Ascending aorta (tissue), 2 donors: ENCODE data around the gene SMIM14. TPM values are rescaled to one million over a fixed set of nuclear protein-coding genes. Genes with fewer than 3 reads are reported as not detected.
A peak's percentile ranks its signal among the peaks of the same experiment; 100 is the strongest.
"Not testable (repeated sequence)": the region's sequence is repeated elsewhere in the genome, so short reads cannot be mapped to it uniquely, and the experiment has no call there.

Source experiments
- DNase-seq, 2 donors: peaks; one replicate each; pipeline ENCODE4 v3.0.0-alpha.2; 2019; ENCODE audit warnings: low spot score in 2 of 2
- H3K27ac ChIP-seq, 2 donors: fragments of 200-600 bp; sonication (generic); one replicate each; pipeline ENCODE4 v1.5.1; 2016 to 2017; ENCODE audit warnings: mild to moderate bottlenecking in 1 of 2
- H3K27me3 ChIP-seq: fragments of 200-600 bp; sonication (generic); one replicate; pipeline ENCODE4 v1.5.1; 2017
- H3K36me3 ChIP-seq, 2 donors: fragments of 200-600 bp; sonication (generic); one replicate each; pipeline ENCODE4 v1.5.1; 2016
- H3K4me1 ChIP-seq, 2 donors: fragments of 200-600 bp; sonication (generic); one replicate each; pipeline ENCODE4 v1.5.1; 2016 to 2017; ENCODE audit warnings: mild to moderate bottlenecking in 1 of 2
- H3K4me3 ChIP-seq, 2 donors: fragments of 200-600 bp; sonication (generic); one replicate each; pipeline ENCODE4 v1.5.1; 2016 to 2017; ENCODE audit warnings: mild to moderate bottlenecking in 1 of 2
- H3K9me3 ChIP-seq, 2 donors: fragments of 200-600 bp; sonication (generic); one replicate each; pipeline ENCODE4 v1.5.1; 2016
- CTCF ChIP-seq, 3 experiments: fragments of 200-600 bp in 2 of 3; fragments of 450-650 bp in 1 of 3; sonication (generic) in 2 of 3; IDR thresholded peaks; one replicate each; pipeline ENCODE4 v1.5.1; 2016 to 2019; ENCODE audit warnings: antibody characterized with exemption in 3 of 3, mild to moderate bottlenecking in 1 of 3, moderate library complexity in 1 of 3
- intact Hi-C: fragments of 100-400 bp; cut with DNase I; formaldehyde crosslinking; loops from one replicate; pipeline ENCODE4 v1.15.1; 2023
- total RNA-seq: library from RNA; depleted of rRNA; stranded (reverse); fragments of >200 nt; gene quantifications from one replicate; pipeline ENCODE4 v1.1.0, GENCODE V29; 2016

Gene SMIM14
- total RNA-seq: 48.2 TPM

- peaks cover 0 to 12% of the 10 kb centered on the region in 2 donors for H3K4me1 ChIP-seq
- H3K27me3 ChIP-seq: no peaks in the 10 kb centered on the region
- intact Hi-C loops: loop anchor here (1.0 to 10.0 kb wide), 7 partner anchors 26 to 594 kb away; partner anchors contain the start of genes LIAS, PDS5A, RPL9 and UGDH
Measured at GRCh38 chr4:39638354-39639239, at the start of gene SMIM14. Gene SMIM14 (minus strand): TSS chr4:39638865. CDS start chr4:39605145, 33,720 bp downstream.

GRCh38 chr4:39687014-39687413 lies 48.3 kb upstream of the SMIM14 start:
- intact Hi-C loops: no loop called here
- TF ChIP-seq CTCF (IDR thresholded peaks at IDR 0.05): no peak
- DNase-seq: no peak
- Histone ChIP-seq H3K27ac (no peak overlapping the region), H3K4me3 (no peak overlapping the region), H3K9me3 (no peaks in the 10 kb centered on the region), H3K27me3 (no peaks in the 10 kb centered on the region), H3K4me1 (no peaks in the 10 kb centered on the region), H3K36me3 (no peaks in the 10 kb centered on the region)

More at GRCh38 chr4:39638354-39639239, at the start of gene SMIM14:
- Histone ChIP-seq H3K4me3 (peak within 1 kb of the TSS; percentile 70 to 86), H3K27ac (peak within 1 kb of the TSS; percentile 96), H3K36me3 (no peaks in the 10 kb centered on the region), H3K9me3 (no peaks in the 10 kb centered on the region)
- peak in 1 of 3 experiments; percentile 32 for TF ChIP-seq CTCF (IDR thresholded peaks at IDR 0.05)
- peak; percentile 96 to 99 for DNase-seq

GRCh38 chr4:39685990-39686389 lies 47.3 kb upstream of the SMIM14 start:
- Histone ChIP-seq H3K36me3 (no peaks in the 10 kb centered on the region), H3K27me3 (no peaks in the 10 kb centered on the region), H3K27ac (no peak overlapping the region), H3K9me3 (no peaks in the 10 kb centered on the region), H3K4me3 (no peak overlapping the region), H3K4me1 (no peaks in the 10 kb centered on the region)
- DNase-seq: no peak
- TF ChIP-seq CTCF (IDR thresholded peaks at IDR 0.05): no peak
- intact Hi-C loops: no loop called here

- Histone ChIP-seq H3K27me3 (no peaks in the 10 kb centered on the region), H3K9me3 (no peaks in the 10 kb centered on the region), H3K4me1 (no peaks in the 10 kb centered on the region), H3K36me3 (no peaks in the 10 kb centered on the region), H3K4me3 (no peak overlapping the region), H3K27ac (no peak overlapping the region)
- no peak for DNase-seq
- no peak for TF ChIP-seq CTCF (IDR thresholded peaks at IDR 0.05)
- intact Hi-C loops: no loop called here
Measured at GRCh38 chr4:39682138-39682537, 43.5 kb upstream of the SMIM14 start.

- H3K9me3 ChIP-seq, intact Hi-C loops, DNase-seq, H3K27me3 ChIP-seq, H3K36me3 ChIP-seq, H3K27ac ChIP-seq, H3K4me3 ChIP-seq, H3K4me1 ChIP-seq: not testable (repeated sequence)
Measured at GRCh38 chr4:39681003-39681402, 42.3 kb upstream of the SMIM14 start.

GRCh38 chr4:39675681-39676080 lies 37.0 kb upstream of the SMIM14 start:
- H3K9me3 ChIP-seq, DNase-seq, intact Hi-C loops, H3K27ac ChIP-seq, H3K27me3 ChIP-seq, H3K4me3 ChIP-seq, H3K4me1 ChIP-seq, H3K36me3 ChIP-seq: not testable (repeated sequence)

GRCh38 chr4:39670296-39670695 lies 31.6 kb upstream of the SMIM14 start:
- H3K27me3 ChIP-seq, H3K27ac ChIP-seq, H3K36me3 ChIP-seq, intact Hi-C loops, DNase-seq, H3K4me1 ChIP-seq, H3K4me3 ChIP-seq, H3K9me3 ChIP-seq: not testable (repeated sequence)
